Endodermal cell (in vitro differentiated cells): ENCODE measurements around the gene RAB3D. TPM values are rescaled to one million over a fixed set of nuclear protein-coding genes. Genes with fewer than 3 reads are reported as not detected.

Experiments used
- DNase-seq: peaks from one replicate; pipeline ENCODE4 v3.0.0-alpha.2; 2017
- H3K27ac ChIP-seq: 2 replicates; pipeline ENCODE4 v1.5.1; 2013; ENCODE audit warnings: mild to moderate bottlenecking, low read depth, low read length, moderate library complexity
- H3K27me3 ChIP-seq: 2 replicates; pipeline ENCODE4 v1.6.1; 2013; ENCODE audit warnings: mild to moderate bottlenecking, low read length, moderate library complexity; ENCODE audit not compliant: insufficient read depth, control insufficient read depth, poor library complexity, severe bottlenecking
- H3K36me3 ChIP-seq: 2 replicates; pipeline ENCODE4 v1.7.0; 2013; ENCODE audit warnings: mild to moderate bottlenecking, low read length, moderate library complexity; ENCODE audit not compliant: control insufficient read depth, insufficient read depth
- H3K4me1 ChIP-seq: one replicate; pipeline ENCODE4 v1.7.0; 2013; ENCODE audit warnings: low read length; ENCODE audit not compliant: control insufficient read depth, insufficient read depth
- H3K4me3 ChIP-seq: 2 replicates; pipeline ENCODE4 v1.5.1; 2013; ENCODE audit warnings: mild to moderate bottlenecking, low read length, moderate library complexity
- H3K9ac ChIP-seq: 2 replicates; pipeline ENCODE4 v1.6.1; 2013; ENCODE audit warnings: mild to moderate bottlenecking, low read length, moderate library complexity; ENCODE audit not compliant: poor library complexity, severe bottlenecking; ENCODE audit errors: extremely low read depth
- H3K9me3 ChIP-seq: 2 replicates; pipeline ENCODE4 v1.6.1; 2013; ENCODE audit warnings: mild to moderate bottlenecking, low read length, moderate library complexity; ENCODE audit not compliant: control insufficient read depth
- H3K27ac Mint-ChIP-seq: 2 replicates; pipeline ENCODE4 v1.8.0; 2020; ENCODE audit warnings: mixed read lengths
- H3K27me3 Mint-ChIP-seq: 2 replicates; pipeline ENCODE4 v1.8.0; 2021; ENCODE audit warnings: mild to moderate bottlenecking, mixed read lengths; ENCODE audit not compliant: insufficient read depth
- H3K36me3 Mint-ChIP-seq: 2 replicates; pipeline ENCODE4 v1.8.0; 2020; ENCODE audit warnings: low read depth, mixed read lengths
- H3K4me1 Mint-ChIP-seq: 2 replicates; pipeline ENCODE4 v1.8.0; 2020; ENCODE audit warnings: mixed read lengths
- H3K4me3 Mint-ChIP-seq: 2 replicates; pipeline ENCODE4 v1.8.0; 2020; ENCODE audit warnings: mild to moderate bottlenecking, moderate library complexity, mixed read lengths
- H3K9me3 Mint-ChIP-seq: 2 replicates; pipeline ENCODE4 v1.8.0; 2020; ENCODE audit warnings: mild to moderate bottlenecking, mixed read lengths
- WGBS, 2 experiments: methylation state at CpG; one replicate each; pipeline versions ENCODE4 v1.1.5 to v1.1.7; 2013; ENCODE audit warnings: missing lambda C conversion rate in 2 of 2, mixed read lengths in 1 of 2; ENCODE audit not compliant: insufficient coverage in 1 of 2, insufficient read length in 1 of 2; 5-methylcytosine and 5-hydroxymethylcytosine counted together
- total RNA-seq, 2 donors: library from RNA; stranded (reverse); fragmentation: NEBNext Ultra II Directional in 1 of 2; extraction: Animal tissue kit (Norgen Biotek cat#: 25700) in 1 of 2; gene quantifications; 2 replicates in 1 of 2; 3 replicates in 1 of 2; pipeline ENCODE4 v1.2.1, GENCODE V29; 2021
- TF ChIP-seq, protein P1 (sequence below): fragments of 200-600 bp; sonication (generic); conservative IDR thresholded peaks from 2 replicates; pipeline ENCODE4 v1.5.0; 2021; ENCODE audit warnings: antibody characterized with exemption, mild to moderate bottlenecking

Gene RAB3D
- total RNA-seq, 2 donors from 2014 or later: 37.2 to 43.2 TPM

- Histone ChIP-seq H3K9me3 (no peaks in the 10 kb centered on the region), H3K27ac (peak overlapping the region; percentile 91), H3K9ac (no peak overlapping the region), H3K27me3 (no peaks in the 10 kb centered on the region), H3K4me1 (peaks cover 4% of the 10 kb centered on the region), H3K4me3 (no peak overlapping the region), H3K36me3 (peaks cover 9% of the 10 kb centered on the region)
- H3K36me3 Mint-ChIP-seq: peaks cover 19% of the 10 kb centered on the region
- TF ChIP-seq, protein P1, sequence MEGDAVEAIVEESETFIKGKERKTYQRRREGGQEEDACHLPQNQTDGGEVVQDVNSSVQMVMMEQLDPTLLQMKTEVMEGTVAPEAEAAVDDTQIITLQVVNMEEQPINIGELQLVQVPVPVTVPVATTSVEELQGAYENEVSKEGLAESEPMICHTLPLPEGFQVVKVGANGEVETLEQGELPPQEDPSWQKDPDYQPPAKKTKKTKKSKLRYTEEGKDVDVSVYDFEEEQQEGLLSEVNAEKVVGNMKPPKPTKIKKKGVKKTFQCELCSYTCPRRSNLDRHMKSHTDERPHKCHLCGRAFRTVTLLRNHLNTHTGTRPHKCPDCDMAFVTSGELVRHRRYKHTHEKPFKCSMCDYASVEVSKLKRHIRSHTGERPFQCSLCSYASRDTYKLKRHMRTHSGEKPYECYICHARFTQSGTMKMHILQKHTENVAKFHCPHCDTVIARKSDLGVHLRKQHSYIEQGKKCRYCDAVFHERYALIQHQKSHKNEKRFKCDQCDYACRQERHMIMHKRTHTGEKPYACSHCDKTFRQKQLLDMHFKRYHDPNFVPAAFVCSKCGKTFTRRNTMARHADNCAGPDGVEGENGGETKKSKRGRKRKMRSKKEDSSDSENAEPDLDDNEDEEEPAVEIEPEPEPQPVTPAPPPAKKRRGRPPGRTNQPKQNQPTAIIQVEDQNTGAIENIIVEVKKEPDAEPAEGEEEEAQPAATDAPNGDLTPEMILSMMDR: no peak
- no peaks in the 10 kb centered on the region for H3K27me3 Mint-ChIP-seq
- no peaks in the 10 kb centered on the region for H3K4me1 Mint-ChIP-seq
- DNase-seq: peak; percentile 89
- H3K27ac Mint-ChIP-seq: peak overlapping the region; percentile 3
- H3K9me3 Mint-ChIP-seq: no peaks in the 10 kb centered on the region
- no peak overlapping the region for H3K4me3 Mint-ChIP-seq
- WGBS, 2 experiments: 35 to 64% methylated on average over 6 to 10 of the region's 10 CpGs
Measured at GRCh38 chr19:11373166-11373884, 33.9 kb upstream of the RAB3D start.

GRCh38 chr19:11370744-11371143, 31.3 kb upstream of the RAB3D start:
- H3K27ac Mint-ChIP-seq: no peak overlapping the region
- no peaks in the 10 kb centered on the region for H3K9me3 ChIP-seq
- H3K4me3 ChIP-seq: no peak overlapping the region
- H3K4me3 Mint-ChIP-seq: no peak overlapping the region
- H3K9me3 Mint-ChIP-seq: no peaks in the 10 kb centered on the region
- no peak overlapping the region for H3K27ac ChIP-seq
- no peaks in the 10 kb centered on the region for H3K36me3 ChIP-seq
- H3K27me3 Mint-ChIP-seq: no peaks in the 10 kb centered on the region
- no peak for DNase-seq
- H3K4me1 ChIP-seq: peaks cover 4% of the 10 kb centered on the region
- no peaks in the 10 kb centered on the region for H3K27me3 ChIP-seq
- no peaks in the 10 kb centered on the region for H3K4me1 Mint-ChIP-seq
- H3K9ac ChIP-seq: no peak overlapping the region
- TF ChIP-seq, protein P1: no peak
- peaks cover 14% of the 10 kb centered on the region for H3K36me3 Mint-ChIP-seq
- WGBS, 2 experiments: 91 to 94% methylated on average over 2 of the region's 2 CpGs

GRCh38 chr19:11367528-11367927, 28.1 kb upstream of the RAB3D start:
- Mint-ChIP-seq H3K27me3 (no peaks in the 10 kb centered on the region), H3K4me1 (no peaks in the 10 kb centered on the region), H3K4me3 (no peak overlapping the region), H3K9me3 (no peaks in the 10 kb centered on the region), H3K27ac (no peak overlapping the region), H3K36me3 (peaks cover 14% of the 10 kb centered on the region)
- DNase-seq: no peak
- Histone ChIP-seq H3K27me3 (no peaks in the 10 kb centered on the region), H3K4me3 (no peak overlapping the region), H3K27ac (no peak overlapping the region), H3K36me3 (no peaks in the 10 kb centered on the region), H3K9ac (no peak overlapping the region), H3K9me3 (no peaks in the 10 kb centered on the region), H3K4me1 (no peaks in the 10 kb centered on the region)
- TF ChIP-seq, protein P1: no peak
- 86 to 90% methylated on average over 1 to 2 of the region's 2 CpGs for WGBS, 2 experiments
